ENCODE measurements around the gene MYO16.
"Not testable (repeated sequence)": the region's sequence is repeated elsewhere in the genome, so short reads cannot be mapped to it uniquely, and the experiment has no call there.

The MYO16 gene

DNA sequence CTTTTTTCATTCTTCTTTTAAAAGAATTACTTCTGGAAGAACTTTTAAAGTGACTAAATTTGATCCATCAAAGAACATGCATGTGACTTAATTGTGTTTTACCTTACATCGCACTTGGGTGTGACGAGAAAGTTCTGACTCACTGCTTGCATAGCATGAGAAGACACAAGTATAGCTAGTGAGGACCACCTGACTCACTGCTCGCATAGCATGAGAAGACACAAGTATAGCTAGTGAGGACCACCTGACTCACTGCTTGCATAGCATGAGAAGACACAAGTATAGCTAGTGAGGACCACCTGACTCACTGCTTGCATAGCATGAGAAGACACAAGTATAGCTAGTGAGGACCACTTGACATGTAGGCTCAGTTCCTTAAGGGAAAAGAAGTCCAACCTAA lies 362.0 kb downstream of the MYO16 start:
- DNase-seq: not testable (repeated sequence)

DNA sequence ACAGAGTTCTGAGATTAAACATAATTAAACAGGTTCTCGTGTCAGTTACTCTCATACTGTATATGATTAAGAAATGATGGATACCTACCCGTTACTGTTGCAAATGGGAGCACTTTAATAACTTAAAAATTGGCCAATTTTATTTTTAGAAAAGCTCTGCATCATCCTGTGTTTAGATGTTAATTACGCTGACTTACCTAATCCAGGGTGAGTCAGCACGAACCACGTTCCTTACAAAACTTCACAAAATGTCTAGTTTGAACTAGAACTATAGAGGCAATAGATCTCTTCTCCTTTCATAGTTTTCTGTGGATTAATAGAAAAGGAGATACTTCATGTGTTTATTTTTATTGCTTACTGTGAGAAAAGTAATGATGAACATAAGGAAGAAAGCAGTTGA lies 363.9 kb downstream of the MYO16 start:
- DNase-seq: no peak

DNA sequence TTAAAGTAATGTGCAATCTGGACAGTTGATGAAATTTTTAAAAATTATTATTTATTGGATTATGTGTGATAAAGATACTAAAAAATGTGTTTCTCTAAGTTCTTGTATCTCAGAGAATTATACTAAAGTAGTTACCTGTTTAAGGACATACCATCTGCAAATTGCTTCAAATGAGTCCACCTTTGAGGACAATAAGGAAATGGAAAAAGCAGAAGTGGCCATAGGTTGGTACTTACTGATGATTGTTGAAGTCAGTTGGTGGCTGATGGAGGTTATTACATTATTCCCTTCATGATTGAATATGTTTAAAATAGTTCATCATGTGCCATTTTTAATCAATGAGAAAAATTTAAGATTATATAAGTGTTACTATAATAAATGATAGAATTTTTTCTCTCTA lies 367.0 kb downstream of the MYO16 start:
- DNase-seq: no peak

DNA sequence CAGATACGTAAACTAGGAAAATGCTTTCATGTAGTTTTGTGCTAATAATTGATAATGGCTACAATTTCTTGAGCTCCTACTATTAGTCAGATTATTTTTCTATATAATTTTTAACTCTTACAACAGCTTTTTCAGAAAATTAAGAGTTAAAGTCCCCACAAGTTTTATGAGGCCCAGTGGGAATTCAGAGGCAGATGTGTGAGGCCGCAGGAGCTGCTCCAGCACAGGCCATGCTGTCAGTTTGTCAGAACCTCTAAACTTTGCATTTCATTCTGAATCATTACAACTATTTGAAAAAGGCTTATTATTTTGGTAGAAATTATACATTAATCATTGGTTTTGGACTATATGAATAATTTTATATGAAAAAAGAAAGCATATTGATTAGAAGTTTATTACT lies 370.8 kb downstream of the MYO16 start:
- no peak for DNase-seq

DNA sequence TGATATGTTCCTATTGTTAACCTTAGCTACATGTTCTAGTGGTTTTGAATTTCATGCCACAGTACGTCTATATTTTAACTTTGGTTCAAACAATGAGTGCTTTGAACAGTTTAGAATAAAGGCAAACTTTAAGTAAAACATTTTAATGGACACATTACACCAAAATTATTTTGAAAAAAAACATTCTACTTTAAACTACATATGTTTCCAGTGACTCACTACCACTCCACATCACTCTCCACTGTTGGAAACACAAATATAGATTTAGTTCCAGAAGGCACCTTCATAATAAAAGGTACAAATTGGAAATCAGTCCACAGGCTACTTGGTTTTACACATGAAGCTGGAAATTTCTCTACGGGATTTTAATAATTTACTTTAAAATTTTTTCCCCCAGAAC lies 373.5 kb downstream of the MYO16 start:
- no peak for DNase-seq

DNA sequence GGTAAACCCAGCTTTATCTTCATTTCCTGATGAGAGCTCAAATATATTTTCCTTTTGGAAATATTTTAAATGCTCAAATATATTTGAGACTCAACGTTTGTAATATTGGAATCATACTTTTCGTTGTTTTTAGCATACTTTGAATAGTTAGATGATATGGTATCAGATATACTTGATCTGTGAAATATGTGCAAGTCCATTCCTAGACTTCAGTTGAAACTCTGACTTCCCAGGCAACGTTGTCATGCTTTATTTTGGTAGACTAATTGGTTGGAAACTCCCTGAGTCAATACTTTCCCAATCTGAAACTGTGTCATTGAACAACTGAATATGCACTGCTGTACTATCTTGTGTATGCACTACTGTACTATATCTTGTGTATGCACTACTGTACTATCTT lies 378.5 kb downstream of the MYO16 start:
- no peak for DNase-seq

DNA sequence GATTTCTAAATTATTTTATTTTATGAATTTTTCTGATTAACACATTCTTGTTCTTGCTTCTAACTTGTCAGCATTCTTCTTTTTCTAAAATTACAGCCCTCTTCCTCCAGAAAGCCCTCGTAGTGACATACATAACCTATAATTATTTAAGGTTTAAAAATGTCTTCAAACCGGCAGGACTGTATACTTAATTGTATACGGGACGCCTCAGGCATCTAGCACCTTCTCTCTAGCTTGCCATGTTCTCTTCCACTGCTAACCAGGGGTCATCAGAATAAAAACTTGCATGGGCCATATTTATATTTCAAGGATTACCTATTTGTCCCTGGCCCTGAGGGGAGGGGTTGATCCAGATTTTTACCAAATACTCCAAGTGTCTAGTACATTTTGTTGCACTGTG lies 380.3 kb downstream of the MYO16 start:
- DNase-seq: no peak

DNA sequence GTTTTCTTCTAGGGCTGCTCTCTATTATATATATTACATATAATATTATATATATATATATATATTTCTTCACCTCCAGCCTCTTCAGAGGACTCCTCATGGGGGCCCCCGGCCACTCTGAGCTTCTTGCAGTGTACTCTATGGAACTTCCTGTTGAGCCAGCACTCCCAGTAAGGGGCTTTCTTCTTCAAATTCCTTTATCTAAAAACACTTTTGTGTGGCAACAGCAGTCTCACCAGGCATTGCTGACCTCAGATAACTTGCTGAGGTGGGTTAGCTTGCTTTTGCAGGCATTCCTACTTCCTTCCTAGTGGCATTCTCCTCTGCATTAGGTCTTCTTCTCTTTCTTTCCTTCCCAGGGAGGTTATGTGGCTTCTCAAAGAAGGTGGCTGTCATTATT lies 381.5 kb downstream of the MYO16 start:
- DNase-seq: no peak

DNA sequence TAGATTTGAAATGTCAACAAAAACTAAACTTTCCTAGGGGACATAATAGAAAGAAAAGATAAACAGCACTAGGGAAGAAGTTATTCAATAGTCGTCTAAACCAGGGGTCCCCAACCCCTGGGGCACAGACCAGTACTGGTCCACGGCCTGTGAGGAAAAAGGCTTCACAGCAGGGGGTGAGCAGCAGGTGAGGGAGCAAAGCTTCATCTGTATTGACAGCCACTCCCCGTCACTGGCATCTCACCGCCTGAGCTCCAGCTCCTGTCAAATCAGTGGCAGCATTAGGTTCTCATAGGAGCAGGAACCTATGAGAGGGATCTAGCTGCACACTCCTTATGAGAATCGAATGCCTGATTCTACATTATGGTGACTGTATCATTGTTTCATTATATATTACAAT lies 382.7 kb downstream of the MYO16 start:
- DNase-seq: no peak

DNA sequence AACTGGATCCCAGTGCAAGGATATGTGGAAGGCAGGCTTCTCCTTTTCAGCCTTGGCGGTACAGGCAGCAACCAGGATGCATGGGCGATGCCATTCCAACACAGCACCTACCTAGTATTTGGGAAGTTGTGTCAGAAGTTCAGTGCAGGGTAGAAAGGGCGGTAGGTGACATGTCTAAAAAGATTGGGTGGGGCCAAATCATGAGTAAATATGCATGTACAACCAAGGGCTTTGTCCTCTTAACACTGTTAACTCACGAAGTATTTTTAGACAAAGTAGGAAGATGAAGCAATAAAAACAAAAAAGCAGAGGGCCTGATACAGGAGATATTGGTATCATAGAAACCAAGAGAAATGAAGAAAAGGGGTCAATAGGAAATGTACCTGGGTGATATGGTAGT lies 392.1 kb downstream of the MYO16 start:
- no peak for DNase-seq

DNA sequence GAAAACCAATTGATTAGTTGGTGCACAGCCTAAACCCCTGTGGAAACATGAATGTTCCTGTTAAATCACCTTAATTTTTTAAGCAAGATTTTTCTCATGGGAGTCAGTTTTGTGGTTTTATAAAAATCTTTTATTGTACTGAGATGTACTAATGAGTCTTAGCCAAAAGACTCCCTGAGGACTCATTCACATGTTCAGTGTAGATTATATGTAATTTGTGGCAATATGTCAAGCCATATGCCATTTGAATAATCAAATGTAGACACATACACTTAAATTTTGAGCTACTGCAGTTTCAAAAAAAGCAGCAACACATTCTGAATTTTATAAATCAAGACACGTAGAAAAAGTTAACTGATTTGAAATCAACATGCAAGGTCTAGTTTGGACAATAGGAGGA lies 395.2 kb downstream of the MYO16 start:
- no peak for DNase-seq

DNA sequence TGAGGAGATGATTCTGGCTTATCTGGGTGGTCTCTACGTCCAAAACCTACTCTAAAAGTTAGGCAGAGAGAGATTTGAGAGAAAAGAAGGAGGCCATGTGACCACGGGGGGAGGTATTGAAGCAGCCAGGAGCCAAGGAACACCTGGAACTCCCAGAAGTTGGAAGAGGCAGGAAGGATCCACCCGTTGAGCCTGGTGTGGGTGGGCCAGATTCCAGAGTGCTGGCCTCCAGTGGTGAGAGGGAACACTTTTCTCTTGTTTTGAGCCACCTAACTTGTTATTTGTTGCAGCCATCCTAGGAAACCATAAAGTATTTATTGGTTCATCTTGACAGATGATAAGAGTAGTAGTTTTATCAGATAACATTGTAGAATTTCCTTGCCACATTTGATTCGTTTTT lies 396.9 kb downstream of the MYO16 start:
- DNase-seq: no peak

DNA sequence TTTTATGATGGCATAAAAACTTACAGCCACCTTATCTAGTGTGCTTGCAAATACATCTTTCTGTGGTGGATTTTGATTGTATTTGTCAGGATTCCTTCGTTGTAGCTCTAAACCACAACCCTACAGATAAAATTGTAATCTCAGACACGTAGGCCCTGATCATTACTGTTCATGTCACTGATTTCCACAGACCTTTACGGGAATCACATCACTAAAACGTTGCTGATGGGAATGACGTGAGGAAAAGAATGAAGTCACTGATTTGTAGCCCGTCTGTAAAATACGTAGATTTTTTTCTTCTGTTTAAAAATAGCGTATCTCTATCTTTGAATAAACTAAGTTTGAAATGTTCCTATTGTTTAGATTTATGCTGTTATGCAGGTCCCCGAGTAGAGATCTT lies 399.2 kb downstream of the MYO16 start:
- DNase-seq: no peak

DNA sequence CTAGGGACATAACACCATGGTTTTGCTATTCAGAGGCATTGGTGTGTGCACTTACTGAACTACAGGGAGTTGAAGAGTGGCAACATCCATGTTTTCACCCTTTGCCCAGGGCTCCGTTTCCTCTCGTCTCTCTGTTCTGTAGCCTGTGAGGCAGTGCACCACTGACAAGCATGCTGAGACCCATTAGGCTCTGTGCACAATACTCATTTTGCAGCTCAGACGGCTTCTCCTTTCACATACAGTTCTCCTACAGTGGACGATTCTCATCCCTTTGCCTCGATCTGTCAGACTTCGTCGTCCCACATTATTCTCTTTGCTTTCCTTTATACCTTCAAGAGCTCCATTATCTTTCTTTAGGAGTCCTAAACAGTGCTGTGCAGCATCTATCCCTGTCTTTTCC lies 403.7 kb downstream of the MYO16 start:
- no peak for DNase-seq

DNA sequence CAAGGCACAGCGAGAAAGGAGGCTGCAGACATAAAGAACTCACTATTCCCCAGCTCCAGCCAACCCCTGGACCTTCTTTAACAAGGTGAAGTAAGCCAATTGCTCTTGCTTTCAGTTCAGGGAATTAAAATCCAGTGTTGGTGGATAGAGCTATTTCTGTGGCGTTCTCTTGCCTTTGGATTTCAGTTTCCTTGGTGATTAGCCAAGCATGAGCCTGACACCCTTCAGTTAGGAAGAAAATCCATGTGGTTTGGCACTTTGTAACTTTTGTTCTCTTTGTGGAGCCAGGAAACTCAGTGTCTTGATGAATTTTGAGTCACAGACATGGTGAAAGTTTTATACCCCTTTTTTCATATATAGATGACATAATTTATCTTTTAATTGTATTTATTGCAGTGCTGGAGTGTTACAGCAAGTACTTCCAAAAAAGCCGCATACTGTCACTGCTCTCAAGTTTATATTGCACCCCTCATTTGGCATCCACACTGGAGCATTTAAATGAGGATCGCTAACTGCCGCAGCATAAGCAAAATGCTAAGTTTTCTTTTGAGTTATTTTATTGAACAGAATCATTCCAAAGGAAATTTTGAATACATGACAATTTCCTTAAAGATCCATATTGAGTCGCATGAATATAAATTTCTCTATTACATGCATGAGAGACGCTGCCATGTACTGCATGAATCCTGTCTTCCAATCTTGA lies 406.8 kb downstream of the MYO16 start:
- no peak for DNase-seq

DNA sequence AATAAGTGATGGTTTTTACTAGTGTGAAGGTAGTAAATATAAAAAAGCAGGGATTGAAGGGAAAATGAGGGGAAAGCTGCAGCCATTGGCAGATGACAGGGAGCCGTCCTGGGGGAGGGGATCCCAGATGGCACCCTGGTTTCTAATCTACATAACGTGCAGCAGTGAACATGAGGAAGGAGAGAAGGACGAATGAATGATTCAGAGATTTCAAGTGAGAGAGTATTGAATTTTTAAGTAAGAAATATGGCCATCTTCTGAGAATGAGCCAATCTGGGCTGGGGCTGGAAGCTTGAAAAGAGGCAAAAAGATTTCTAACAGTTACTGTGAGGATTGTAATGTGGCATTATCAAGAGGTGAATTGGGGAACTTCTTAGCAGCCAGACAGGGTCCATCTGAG lies 414.2 kb downstream of the MYO16 start:
- DNase-seq: no peak

DNA sequence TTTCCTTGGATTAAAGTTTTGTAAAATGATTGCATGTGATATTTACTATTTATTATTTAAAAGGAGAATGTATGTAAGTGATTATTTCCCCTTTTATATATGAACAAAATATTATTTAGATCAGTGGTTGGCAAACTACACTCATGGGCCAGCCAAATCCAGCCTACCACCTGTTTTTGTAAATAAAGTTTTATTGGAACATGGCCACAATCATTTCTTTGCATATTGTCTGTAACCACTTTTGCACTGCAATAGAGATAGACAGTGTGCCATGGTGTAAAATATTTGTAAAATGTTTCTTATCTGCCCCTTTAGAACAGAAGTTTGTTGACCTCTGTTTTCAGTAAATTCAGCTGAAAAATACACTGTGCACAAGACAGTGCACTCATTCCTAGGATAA lies 426.4 kb downstream of the MYO16 start:
- DNase-seq: no peak

DNA sequence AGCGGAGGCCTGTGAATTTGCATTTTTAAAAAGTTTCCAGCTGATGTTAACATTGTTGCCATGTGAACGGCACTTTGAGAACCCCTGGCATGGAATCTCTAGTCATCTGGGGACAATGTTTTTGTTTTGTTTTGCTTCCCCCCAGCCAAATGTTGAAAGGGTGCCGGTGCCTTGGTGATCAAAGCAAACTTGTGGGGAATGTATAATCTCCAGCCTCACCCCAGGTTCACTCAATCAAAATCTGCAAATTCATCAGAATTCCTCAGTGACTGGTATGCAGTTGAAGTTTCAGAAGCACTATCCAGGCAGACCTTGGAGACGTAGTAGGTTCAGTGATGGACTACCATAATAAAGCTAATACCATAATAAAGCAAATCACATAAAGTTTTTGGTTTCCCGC lies 428.7 kb downstream of the MYO16 start:
- DNase-seq: no peak

DNA sequence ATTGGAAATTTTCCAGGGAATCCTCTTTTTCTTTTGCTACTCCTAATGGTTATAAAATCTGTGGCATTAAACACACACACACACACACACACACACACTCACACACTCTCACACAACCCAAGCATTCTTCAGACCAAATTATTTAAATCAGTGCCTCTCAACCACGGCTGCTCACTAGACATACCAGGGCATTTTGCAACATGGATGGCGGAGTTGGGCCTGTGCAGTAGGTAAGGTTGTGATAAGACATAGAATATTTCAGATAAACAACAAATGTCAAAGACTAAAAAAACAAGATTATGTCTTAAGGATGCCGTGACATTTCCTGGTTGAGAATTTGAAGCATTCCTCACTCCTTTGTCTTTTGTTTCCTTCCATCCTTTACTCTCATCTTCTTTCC lies 443.1 kb downstream of the MYO16 start:
- no peak for DNase-seq

DNA sequence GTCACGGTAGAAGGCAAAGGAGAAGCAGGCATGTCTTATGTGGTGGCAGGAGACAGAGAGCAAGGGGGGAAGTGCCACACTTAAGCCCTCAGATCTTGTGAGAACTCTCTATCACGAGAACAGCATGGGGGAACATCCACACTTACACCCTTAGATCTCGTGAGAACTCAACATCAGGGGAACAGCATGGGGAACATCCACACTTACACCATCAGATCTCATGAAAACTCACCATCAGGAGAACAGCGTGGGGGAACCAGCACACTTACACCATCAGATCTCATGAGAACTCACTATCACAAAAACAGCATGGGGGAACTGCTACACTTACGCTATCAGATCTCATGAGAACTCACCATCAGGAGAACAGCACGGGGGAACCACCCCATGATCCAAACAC lies 445.0 kb downstream of the MYO16 start:
- DNase-seq: no peak

DNA sequence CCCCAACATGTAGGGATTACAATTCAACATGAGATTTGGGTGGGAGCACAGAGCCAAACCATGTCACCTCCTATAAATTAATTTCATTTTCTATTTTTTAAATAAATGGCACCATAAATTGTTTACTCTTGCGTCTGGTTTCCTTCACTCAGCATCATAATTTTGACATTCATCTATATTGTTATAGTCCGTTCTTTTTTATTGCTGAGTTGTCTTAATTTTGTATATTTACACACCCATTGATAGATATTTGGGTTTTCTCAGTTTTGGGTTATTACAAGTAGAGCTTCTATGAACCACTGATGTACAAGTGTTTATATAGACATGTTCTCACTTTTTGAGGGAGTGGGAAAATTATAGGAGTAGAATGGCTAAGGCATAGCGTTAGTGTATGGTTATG lies 445.4 kb downstream of the MYO16 start:
- DNase-seq: no peak

DNA sequence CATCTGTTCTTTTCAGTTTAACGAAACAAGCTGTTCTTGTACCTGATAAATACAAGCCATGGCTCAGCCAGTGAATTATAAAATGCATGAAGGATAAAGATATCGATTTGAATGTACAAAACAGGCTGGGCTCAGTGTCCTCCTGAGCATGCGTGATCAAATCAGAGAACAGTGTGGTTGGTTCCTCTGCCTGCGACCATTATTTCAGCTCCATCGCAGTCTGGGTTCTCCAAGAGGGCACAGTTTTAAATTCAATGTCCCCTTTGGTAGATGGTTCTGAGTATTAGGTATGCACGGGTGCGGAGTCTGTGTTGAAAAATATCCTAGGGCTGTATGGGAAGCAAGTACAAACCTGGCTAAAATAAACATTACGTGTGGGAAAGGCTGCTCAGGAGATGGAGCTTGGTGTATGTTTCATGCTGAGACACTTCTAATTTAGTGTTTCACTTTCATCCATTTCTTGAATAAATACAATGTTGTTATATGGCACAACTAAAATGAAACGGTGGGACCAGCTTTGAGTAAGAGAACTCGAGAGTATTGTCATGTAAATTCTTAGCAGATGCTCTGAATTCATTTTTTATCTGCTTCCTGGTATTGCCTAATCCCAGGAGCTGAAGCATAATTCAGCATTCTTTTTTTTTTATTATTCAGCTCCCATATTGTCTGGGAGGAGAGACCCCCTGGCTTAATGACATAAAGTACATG lies 458.7 kb downstream of the MYO16 start:
- no peak for DNase-seq

DNA sequence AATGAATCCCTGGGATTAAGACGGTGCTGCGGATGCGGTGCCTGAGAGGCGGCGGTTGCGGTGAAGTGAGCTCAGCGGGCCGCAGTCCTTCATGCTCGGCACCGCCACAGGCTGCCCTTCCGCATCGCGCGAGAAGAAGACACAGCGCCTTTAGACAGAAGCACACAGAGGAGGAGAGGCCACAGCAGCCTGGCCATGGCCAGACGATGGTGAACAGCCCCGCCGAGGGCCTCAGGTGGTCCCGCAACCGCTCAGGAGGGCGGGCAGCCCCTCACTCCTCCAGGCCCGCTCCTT lies 459.2 kb downstream of the MYO16 start:
- DNase-seq: no peak

DNA sequence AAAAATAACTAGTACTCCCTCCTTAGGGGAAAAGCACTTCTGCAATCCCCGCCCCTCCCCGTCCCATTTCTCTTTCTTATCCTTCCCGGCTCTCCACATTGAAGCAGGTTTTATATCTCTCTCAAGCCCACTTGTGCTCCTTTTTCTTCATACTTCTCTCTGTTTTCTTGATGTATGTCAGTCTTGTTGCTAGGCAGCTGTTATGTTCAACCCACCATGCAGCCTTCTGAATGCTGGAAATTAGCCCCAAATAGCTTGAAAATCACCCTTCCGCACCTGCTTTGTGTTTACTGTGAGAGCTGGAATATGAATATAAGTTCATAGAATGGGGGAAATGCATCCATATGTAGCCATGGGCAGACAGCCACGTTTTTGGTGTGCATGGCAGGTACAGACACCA lies 461.4 kb downstream of the MYO16 start:
- DNase-seq: no peak

DNA sequence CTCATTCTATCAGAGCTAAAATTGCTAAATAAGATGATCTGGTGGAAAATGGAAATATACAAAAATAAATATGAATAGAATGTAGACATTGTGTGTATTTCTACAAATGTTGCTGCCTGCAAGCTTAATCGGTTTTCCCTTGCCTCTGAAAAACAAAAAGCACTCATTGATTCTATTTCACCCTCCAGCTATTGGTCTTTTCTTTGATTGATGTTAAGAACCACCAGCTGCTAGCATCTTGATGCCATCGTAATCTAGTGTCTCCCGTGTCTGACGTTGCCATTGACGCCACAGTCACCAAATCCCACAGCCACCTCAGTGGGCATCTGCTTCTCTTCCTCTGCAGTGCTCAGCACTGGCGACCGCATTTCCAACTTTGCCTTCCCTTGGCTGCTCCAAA lies 461.8 kb downstream of the MYO16 start:
- no peak for DNase-seq

Measured in kidney glomerular epithelial cell (primary cell).